GM12801 (cell line): Measurements from ENCODE around the gene ACTN4.

ENCODE experiments used
- TF ChIP-seq, protein P1 (sequence below): IDR thresholded peaks from one replicate; pipeline ENCODE4 v1.5.1; 2011; ENCODE audit warnings: control low read depth; ENCODE audit not compliant: insufficient read length; ENCODE audit errors: extremely low read depth

The ACTN4 gene

DNA sequence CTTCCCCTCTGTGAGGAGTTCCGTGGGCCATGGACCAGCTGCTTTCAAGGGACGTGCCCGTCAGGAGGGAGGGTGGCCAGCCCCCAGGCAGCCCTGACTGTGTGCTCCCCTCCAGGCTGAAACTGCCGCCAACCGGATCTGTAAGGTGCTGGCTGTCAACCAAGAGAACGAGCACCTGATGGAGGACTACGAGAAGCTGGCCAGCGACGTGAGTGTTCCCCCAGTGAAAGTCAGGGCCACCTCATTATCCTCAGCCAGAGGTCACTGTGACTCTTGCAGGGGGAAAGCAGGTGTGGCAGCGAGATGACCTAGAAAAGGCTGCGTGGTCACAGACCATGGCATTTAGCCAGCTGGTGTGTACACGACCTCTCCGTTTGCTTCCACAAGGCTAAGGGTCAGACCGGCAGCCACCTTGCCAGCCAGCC lies 66.9 kb downstream of the ACTN4 start:
- TF ChIP-seq, protein P1, sequence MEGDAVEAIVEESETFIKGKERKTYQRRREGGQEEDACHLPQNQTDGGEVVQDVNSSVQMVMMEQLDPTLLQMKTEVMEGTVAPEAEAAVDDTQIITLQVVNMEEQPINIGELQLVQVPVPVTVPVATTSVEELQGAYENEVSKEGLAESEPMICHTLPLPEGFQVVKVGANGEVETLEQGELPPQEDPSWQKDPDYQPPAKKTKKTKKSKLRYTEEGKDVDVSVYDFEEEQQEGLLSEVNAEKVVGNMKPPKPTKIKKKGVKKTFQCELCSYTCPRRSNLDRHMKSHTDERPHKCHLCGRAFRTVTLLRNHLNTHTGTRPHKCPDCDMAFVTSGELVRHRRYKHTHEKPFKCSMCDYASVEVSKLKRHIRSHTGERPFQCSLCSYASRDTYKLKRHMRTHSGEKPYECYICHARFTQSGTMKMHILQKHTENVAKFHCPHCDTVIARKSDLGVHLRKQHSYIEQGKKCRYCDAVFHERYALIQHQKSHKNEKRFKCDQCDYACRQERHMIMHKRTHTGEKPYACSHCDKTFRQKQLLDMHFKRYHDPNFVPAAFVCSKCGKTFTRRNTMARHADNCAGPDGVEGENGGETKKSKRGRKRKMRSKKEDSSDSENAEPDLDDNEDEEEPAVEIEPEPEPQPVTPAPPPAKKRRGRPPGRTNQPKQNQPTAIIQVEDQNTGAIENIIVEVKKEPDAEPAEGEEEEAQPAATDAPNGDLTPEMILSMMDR: no peak

DNA sequence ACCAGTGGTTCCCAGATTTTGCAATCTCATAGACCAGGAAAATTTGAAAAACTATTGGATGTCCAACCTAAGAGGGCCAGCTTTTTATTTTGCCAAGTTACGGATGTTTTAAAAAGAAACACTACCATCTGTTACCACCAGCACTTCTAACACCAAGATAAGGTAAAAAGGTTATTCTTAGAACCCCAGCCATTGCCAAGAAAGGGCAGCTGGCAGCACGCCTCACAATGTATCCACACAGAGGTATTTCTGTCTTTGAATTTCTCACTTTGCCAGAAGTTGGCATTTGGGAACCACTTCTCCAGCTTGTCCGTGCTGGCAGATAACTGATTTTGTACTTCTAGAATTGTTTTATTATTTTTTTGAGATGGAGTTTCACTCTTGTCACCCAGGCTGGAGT lies 68.1 kb downstream of the ACTN4 start:
- TF ChIP-seq, protein P1: no peak

DNA sequence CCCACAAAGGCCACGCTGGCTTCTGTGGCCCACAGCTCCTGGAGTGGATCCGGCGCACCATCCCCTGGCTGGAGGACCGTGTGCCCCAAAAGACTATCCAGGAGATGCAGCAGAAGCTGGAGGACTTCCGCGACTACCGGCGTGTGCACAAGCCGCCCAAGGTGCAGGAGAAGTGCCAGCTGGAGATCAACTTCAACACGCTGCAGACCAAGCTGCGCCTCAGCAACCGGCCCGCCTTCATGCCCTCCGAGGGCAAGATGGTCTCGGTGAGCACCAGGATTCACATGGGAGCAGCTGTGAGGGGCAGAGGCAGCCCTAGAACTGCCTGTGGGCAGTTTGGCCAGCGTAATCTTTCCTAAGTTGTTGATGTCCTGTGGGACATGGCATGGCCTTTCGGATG lies 69.6 kb downstream of the ACTN4 start:
- TF ChIP-seq, protein P1: no peak

DNA sequence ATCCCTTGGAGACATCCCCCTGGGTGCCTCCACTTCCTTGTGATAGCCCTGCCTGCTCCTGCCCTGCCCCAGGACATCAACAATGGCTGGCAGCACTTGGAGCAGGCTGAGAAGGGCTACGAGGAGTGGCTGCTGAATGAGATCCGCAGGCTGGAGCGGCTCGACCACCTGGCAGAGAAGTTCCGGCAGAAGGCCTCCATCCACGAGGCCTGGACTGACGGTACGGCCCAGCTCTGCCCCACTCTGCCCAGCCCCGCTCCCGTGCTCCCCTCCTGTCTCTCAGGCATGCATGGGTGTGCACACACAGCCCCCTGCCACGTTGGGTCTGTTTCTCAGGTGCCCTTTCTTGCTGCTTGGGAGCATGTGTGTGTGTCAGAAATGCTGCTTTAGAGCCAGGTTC lies 70.4 kb downstream of the ACTN4 start:
- TF ChIP-seq, protein P1: no peak

DNA sequence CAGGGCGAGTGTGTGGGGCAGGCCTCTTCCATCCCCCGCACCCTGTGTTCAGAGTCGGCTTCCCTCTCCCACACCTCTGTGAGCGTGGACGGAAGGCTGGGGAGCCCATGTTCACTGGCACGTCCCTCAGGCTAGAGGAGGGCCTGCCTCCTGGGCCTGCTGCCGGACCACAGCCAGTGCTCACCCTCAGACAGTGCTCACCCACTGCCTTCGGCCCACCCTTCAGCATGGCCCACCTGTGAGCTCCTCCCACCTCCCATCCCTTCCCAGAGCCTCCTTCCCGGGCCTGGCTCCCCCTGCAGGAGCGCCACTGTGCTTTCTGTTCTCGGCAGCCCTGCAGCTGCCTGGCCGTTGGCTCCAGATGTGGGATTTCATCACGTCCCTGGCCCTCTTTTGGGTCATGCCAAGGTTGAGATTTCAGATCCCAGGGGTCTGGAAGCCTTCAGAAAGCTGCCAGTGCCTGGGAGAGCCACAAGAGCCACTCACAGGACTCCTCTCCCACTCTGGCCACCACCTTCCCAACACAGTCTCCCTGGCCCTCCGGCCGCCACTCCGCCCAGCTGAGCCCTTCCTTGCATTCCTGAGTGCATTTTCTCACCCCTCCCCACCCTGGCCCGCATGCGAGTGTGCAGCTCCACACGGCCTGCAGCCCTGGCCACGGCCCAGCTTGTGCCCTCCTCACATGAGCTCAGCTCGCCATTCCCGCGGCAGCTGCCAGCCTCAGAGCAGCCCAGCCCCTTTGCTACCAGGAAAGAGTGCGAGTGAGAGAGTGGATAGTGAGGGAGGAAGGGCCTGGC lies 71.5 kb downstream of the ACTN4 start:
- TF ChIP-seq, protein P1: no peak

DNA sequence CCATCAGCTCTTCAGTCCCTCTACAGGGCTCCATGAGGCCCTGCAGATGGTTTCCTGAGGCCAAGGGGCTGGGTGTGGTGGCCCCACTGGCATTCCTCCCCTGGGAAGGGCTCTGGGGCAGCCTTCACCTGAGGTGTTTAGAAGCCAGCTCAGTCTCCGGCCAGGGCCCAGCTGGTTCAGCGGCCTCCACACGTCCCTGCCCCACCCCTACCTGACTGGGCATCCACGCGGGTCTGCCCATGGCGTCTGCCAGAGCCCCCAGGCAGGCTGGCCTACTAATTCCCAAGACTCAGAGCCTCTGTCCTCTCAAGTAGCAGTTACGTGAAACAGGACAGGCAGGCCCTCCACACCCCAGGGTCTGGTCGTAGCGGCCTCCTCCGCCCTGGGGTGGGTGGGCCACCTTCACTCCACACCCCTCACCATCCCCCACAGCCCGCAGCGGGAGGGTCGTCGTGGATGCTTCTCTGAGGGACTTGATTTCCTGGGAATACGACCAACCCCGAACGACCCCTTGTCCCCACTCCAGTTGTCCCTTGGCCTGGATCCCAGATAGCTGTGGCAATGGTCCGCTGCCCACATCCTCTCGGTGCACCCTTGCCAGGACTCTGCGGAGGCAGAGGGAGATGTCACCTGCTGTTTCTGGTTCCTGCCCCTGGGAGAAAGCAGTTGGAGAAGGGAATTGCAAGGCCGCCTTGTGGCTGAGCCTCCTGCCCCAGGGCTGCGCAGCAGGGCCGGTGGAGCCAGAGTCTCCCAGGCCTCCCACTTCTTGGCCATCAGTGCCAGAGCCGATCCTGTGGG lies 72.5 kb downstream of the ACTN4 start:
- TF ChIP-seq, protein P1: no peak

DNA sequence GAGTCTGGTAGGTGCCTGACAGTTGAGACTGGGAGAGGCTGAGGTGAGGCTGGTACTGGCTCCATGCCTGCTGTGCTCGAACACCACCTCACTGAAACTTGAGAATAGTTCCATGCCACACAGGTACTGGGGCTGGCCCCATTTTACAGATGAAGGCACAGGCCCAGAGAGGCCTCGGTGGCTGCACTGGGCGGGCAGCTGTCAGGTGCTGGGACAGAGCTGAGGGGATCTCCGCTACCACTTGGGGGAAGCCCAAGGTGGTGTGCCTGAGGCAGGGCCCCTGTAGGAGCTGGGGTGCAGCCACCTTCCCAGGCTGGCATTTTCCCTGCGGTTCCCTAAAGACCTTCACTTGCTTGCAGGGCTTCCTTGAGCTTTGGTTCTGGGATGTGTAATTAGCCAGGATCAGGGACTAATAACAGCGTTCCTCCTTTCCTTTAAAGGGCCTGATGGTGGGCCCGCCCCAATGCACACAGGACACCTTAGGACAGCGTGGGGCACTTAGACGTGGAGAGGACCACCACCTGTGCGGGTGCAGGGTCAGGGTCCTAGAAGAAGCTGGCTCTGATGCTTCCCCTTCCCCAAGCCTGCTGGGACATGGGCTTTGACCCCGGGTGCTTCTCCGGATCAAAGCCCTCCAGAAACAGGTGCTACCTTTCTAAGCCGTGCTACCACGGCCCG lies 73.2 kb downstream of the ACTN4 start:
- TF ChIP-seq, protein P1: no peak
